HG02642 (cell line): ENCODE data around the gene TSG101.
A peak's percentile ranks its signal among the peaks of the same experiment; 100 is the strongest.

Source experiments
- ATAC-seq: cut with Tn5 transposase; IDR thresholded peaks from one replicate; pipeline ENCODE4 v1.9.1; 2021; ENCODE audit warnings: mild to moderate bottlenecking; ENCODE audit not compliant: unreplicated experiment, poor library complexity

TSG101 gene

DNA sequence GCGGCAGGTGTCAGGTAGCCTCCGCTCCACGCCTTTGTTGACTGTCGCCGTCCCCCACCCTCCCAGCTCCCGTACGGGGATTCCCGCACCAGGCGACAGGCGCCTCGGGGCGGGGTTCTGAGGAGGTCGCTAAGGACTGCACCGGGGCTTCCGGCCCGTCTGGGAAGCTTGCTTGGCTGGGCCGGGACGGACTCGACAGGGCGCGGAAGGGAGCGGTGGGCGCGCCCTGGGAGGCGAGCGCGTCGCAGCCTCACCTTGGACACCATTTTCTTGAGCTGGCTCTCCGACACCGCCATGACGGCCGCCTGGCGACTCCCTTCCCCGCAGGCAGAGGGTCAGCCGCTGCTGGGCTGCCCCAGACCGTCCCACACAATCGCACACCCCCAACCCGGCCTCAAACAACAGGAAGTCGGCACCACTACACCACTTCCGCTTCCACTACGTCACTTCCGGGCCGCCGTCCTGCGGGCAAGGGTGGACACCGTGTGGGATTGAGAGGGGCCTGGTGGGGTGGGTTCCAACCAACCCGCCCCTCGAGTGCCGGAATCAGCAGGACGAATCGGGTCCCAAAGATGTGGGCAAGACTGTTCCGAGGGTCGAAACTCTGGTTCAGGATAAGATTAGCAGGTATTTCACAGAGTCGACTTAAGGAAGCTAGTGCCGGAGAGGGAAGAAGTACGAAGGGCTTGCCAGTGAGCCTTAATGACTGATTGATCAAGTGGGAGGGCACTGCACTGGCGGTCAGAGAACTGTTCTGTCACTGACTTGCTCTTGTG is at the start of gene TSG101:
TSS of gene TSG101 (minus strand) at position 422 of the 776 bp plus-strand sequence. CDS start at position 296, 126 bp downstream.
- peak; percentile 96 for ATAC-seq

DNA sequence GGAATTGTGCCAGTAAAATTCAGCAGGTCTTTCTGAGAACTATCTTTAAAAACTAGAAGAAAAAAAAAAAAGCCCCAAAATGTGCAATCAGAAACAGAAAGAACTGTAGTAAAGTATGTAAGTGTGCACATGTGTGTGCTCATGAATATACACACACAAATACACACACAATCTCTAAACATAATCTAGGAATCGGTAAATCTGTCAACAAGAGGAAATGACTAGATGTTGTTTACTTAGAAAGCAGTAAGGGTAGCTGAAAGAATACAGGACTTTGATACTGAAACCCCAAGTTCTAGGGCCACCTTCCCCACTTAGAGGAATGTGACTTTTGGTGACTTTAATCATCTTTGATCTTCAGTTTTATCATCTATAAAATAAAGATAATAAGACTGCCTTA is 48.6 kb upstream of the TSG101 start:
- no peak for ATAC-seq

- ATAC-seq = no peak
Observed at GRCh38 chr11:18567081-18567480, 40.3 kb upstream of the TSG101 start.

- no peak for ATAC-seq
Observed at GRCh38 chr11:18566406-18566805, 39.7 kb upstream of the TSG101 start.

DNA sequence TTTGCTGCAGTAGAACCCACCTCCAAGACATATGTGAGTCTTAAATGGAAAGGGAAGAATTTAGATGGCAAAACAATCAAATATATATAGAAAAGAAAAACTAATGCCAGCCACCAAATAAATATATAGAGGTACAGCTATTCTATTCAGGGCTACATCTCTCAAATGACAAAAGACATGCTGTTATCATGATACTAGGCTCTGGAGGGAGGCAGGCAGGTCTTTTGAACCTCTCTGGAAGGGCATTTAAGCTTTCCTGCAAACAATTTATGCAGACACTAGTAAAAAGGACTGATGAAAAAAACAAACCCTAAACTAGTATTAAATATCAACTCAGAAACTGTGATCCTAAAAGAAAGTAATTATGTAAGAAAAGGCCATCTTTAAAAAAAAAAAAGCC is 37.4 kb upstream of the TSG101 start:
- ATAC-seq = no peak

- ATAC-seq = no peak
Observed at GRCh38 chr11:18563090-18563730, 36.5 kb upstream of the TSG101 start.

DNA sequence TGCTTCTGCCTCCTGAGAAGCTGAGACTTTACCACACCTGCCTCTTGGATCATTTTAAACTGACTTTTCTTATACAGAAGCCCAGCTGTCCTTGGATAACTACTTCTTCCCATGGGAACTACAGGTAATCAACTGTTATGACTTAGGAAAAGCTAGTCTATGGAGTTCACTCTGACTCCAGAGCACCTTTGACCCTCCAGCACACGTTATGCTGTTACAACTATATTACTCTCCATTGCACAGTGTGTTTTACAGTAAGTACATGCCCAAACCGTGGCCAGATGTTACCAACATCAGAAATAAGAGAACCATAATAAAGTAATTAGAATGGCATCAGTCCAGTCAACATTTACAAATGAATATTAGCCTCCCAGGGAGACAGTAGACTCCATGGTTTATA is 21.3 kb upstream of the TSG101 start:
- no peak for ATAC-seq

- ATAC-seq = no peak
Observed at GRCh38 chr11:18540207-18541009, 13.7 kb upstream of the TSG101 start.

- ATAC-seq = no peak
Observed at GRCh38 chr11:18536209-18536608, 9.5 kb upstream of the TSG101 start.

DNA sequence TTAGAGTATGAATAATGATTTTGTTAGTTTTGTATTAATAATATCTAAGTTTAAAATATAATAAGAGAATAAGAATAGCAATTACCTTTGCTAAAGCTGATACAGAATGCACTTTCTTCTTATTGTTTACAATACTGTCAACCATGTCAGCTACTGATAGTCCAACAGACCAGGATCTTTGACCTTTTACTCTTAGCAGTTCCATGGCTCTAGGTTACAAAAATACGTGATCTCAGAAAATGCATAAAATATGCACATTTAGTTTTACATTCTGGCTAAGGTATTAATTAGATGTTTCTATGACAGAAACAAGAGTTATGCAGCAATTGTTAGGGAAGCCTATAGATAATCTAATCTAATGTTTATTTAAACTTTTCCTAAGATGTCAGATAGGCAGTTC is 7.5 kb upstream of the TSG101 start:
- no peak for ATAC-seq

DNA sequence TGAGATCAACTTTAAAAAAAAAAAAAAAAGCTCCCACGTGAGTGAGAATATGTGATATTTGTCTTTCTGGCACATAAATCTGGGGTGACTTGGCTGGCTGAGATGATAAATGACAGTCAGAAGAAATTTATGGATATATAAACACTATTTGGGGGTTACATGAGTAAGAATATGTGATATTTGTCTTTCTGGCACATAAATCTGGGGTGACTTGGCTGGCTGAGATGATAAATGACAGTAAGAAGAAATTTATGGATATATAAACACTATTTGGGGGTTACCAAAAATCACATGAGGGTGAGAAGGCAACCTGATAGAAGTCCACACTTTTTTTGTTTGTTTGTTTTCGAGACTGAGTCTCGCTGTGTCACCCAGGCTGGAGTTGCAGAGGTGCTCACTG is 6.6 kb upstream of the TSG101 start:
- no peak for ATAC-seq

DNA sequence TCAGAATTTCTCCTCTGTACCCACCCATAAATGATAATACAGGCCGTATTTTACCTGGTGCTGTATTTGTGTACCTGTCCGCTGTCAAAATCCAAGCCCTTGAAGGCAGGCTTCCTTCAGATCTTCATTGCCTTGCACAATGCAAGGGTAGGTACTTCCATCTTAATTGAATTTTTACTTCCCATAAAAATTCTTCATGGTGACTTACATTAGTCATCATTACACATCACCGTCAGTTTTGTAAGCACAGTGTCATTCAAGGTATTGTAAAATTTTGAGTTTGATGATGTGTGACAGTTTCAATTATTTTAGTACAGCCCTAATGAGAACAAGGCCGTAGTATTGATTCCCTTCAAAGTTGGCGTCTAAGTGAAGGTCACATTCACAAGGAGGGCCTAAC is 770 bp upstream of the TSG101 start:
- no peak for ATAC-seq

DNA sequence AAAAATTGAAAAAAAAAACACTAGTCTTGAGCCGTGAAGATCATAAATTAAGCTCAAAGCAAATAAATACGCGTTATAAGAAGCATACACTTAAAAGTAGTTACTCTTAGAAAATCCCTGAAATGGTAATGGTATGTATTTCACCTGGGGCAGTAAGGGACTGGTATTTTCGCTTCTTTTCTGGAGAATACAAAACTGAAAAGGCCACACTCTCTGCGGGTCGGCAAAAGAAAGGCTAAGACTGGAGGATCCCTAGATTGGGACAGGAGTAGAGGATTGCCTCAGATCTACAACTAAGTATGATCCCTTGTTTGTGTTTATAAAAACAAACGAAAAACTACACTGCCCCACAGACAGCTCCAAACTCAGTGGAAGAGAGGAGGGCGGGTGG is 617 bp downstream of the TSG101 start:
- ATAC-seq = no peak

- no peak for ATAC-seq
Observed at GRCh38 chr11:18524248-18524647, 2.5 kb downstream of the TSG101 start.

DNA sequence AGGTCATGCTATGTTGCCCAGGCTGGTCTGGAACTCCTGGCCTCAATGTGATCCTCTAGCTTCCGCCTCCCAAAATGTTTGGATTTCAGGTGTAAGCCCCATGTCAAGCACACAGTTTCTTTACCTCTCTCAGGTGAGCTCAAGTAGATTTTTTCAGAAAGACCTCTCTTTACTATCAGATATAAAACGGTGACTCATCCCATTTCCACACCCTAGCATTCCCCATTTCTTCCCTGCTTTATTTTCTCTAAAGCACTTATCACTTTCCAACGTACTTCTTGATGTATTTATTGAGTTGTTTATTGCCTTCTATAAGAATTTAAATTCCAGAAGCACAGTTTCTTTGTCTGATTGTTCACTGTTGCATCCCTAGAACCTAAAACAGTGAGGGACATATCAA is 3.7 kb downstream of the TSG101 start:
- no peak for ATAC-seq

DNA sequence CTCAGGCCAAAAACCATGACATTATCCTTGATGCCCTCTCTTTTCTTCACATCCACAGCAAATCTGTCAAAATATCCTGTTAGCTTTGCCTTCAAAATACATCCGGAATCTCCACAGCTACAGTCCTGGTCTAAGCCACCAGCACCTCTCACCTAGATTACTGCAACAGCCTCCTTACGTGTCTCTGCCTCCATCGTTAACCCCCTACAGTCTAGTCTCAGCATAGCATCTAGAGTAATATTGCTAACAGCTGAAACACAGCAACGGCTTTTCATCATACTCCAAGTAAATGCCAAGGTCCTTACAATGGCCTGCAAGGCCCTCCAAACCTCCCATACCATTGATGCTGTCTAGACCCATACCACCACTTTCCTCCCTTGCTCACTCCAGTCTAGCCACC is 4.4 kb downstream of the TSG101 start:
- no peak for ATAC-seq

DNA sequence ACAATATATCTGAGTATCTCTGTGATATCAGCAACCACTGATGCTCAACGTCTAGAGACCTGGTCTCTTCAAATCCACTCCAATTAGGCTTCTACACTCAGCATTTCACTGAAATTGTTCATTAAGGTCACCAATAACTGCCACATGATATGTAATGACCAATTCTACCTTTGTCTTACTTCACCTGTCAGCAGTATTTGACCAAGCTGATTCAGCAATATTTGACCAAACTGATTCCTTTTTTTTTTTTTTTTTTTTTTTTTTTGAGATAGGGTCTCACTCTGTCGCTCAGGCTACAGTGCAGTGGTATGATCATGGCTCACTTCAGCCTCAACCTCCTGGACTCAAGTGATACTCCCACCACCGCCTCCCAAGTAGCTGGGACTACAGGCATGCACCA is 5.6 kb downstream of the TSG101 start:
- ATAC-seq = no peak

- no peak for ATAC-seq
Observed at GRCh38 chr11:18502352-18502751, 24.4 kb downstream of the TSG101 start.

- no peak for ATAC-seq
Observed at GRCh38 chr11:18501629-18502028, 25.1 kb downstream of the TSG101 start.

- ATAC-seq = no peak
Observed at GRCh38 chr11:18498039-18498438, 28.7 kb downstream of the TSG101 start.

GRCh38 chr11:18495703-18496102 is 31.0 kb downstream of the TSG101 start:
- no peak for ATAC-seq
